Mesenteric fat pad (tissue), 1 donor: ENCODE results near the gene FAM222A. TPM values are rescaled to one million over a fixed set of nuclear protein-coding genes. Genes with fewer than 3 reads are reported as not detected.

Experiments
- DNase-seq: peaks from one replicate; pipeline ENCODE4 v3.0.0-alpha.2; 2020; ENCODE audit warnings: low spot score
- total RNA-seq: library from RNA; stranded (reverse); fragmentation: NEBNext Ultra II Directional; extraction: Animal tissue kit (Norgen Biotek cat#: 25700); gene quantifications from one replicate; pipeline ENCODE4 v1.2.1, GENCODE V29; 2021
- donor health status: DM: yes; HTN: yes; CAD: no.

Gene FAM222A
- total RNA-seq, 1 donor from 2014 or later = 2.7 TPM

DNA sequence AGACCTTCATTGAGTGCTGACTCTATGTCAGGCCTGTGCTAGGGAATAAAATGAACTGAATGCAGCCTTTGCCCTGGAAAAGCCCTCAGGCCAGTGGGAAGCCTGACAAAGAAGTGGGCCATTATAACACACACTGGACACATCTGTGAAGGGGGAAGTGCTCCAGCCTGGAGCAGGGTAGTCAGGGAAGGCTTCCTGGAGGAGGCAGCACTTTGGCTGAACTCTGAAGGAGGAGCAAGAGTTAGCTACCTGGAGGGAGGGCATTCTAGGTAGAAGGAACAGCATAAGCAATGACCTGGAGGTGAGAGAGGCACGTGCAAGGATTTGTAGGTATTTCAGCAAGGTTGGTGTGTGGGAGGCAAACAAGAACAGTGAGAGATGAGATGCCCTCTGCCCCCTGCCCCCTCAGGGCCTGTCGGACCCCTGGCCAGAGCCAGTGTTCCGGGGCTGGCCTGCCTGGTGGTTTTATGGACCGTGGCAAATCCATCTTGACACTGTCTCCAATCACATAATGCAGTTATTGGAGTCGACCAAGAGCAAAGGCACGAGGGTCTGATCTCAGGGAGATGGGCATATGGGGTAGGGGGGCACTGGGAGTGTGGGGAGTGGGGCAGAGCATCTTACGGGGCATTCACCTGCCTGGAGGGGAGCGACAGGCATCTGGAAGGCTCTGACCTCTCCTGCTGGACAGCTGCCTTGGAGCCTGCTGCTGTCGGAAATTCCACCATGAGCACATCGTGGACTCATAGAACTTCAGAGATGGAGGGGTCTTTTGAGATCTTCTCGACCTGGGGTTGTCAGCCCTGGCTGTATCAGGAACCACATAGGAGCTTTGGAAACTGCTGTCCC, 2.7 kb upstream of the FAM222A start:
- DNase-seq = no peak

DNA sequence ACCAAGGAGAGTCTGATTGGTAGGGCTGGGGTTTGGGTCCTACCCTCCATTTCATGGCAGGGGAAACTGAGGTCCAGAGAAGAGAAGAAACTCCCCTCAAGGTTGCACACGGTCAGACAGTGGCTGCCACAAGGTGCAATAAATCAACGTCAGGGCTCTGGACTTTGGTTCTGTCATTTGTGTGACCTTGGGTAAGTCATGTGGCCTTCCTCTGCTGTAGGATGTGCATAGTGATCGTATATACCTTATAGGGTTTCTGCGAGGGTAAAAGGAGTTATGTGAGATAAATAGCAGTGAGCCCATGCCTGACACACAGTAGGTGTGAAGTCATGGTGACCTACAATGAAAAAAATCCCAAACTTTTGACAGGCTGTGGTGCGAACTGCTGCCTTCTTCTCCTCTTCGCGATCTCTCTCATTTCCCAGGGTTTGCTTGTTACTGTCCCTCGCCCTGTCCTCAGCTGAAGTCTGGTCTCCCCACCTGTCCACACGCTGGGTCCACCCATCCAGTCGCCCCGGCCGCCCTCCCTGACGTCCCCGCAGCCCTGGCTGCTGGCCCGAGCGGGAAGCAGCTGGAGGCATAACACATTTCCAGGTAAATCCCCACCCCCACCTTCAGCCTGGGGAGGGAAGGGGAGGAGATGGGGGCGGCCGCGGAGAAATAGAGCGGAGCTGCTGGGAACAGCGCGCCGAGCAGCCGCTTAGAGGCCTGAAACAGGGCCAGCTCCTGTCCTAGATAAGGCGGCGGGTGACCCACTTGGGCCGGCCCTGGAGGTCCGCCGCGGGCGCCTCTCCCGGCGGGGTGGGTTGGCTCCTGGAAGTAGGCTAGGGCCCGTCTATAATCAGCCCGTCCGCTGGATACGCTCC, 1.8 kb upstream of the FAM222A start:
- no peak for DNase-seq

DNA sequence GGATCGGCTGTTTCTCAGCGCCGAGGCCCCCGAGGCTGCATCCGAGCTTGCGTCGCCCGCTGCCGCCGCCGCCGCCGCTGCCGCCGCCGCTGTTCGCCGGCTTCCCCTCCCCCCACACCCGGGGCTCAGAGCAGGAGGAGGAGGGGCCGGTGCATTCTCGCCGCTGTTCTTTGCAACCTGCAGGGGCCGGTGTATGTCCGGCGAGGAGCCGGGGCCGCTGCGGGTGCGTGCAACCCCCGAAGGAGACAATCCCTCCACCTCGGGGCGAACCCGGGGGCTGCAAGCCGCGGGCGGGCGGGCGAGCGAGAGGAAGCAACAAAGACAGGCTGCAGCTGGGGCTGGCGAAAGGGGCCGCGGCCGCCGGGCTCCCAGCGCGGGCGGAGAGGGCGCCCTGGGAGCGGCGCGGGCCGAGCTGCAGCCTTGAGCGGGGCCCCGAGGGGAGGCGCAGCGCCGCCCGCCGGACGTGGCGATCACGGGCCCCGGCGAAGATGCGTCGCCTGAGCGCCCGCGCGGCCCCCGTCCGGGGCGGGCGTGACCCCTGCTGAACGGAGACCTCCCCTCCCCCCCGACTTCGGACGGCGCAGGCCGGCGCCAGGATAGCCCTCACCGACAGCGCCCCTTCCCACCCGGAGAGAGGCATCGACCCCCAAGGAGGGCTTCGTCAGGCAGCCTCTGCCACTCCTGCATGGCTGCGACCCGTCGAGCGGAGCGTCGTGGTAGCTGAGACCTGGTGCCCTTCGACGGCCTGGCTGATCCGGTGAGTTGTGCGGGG, 702 bp downstream of the FAM222A start:
- DNase-seq = no peak

DNA sequence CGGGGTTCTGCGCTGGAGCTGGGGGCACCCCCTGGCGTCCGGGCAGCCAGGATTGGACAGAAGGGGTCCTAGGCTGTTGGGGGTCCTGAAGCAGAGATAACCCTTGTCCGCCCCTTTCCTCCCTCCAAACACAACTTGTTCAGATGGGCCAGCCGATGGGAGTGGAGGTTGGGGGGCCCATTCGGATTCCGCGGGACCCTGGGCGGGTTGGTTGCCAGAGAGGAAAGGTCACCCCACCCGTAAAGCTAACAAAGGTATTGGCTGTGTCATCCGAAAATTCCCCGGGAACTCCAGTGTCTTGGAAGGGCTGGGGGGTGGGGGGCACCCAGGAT, 1.3 kb downstream of the FAM222A start:
- no peak for DNase-seq

DNA sequence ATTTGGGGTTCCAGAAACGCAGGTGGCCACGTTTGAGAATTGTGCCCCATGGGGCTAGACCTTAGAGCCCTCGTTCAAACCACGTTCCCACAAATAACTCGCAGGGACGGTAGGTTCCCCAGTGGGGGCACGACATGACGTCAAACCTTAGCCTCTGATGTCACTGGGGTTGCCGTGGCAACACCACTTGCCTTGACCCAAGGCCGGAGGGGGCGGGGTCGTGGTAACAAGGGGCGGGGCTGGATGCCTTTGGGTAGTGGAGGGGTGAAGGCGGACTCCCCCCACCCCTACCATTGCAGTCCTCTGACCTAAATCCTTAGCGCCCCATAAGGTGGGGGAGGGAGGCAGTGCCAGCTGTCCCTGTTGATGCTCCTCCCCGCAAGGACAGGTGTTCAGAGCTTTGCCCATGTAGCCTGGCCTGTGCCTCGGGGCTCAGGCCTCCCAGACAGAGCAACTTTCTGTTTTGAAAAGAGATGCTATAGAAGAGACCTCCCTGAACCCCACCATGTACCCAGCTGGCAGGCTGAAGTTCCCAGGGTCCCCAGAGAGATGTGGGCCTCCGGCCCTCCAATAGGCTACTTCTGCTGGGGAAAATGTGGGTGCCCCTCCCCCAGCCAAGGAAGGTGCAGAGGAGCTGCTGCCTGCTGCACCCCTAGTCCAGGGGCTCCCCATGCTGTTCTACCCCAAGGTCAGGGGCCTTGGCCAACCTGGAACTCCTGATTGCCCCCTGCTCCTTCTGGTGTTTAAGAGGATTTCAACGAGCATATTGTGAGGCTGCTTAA, 1.9 kb downstream of the FAM222A start:
- no peak for DNase-seq

DNA sequence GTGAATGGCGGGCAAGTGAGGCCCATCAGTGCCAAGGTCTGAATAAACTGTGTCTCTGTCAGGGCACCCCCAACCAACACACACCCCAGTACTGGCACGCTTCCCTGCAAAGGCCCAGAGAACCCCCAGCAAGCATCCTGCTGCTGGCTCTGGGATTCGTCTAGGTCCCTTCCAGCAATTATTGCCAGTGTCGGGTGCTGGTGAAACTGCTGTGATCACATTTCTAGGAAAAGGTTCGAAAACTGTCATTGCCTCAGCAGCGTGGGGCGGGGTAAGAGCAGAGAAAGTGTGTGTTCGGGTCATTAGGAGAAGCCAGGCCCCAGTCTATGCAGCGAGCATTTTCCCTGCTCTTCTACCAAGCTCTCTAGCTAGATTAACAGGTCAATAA, 2.5 kb downstream of the FAM222A start:
- DNase-seq = no peak

DNA sequence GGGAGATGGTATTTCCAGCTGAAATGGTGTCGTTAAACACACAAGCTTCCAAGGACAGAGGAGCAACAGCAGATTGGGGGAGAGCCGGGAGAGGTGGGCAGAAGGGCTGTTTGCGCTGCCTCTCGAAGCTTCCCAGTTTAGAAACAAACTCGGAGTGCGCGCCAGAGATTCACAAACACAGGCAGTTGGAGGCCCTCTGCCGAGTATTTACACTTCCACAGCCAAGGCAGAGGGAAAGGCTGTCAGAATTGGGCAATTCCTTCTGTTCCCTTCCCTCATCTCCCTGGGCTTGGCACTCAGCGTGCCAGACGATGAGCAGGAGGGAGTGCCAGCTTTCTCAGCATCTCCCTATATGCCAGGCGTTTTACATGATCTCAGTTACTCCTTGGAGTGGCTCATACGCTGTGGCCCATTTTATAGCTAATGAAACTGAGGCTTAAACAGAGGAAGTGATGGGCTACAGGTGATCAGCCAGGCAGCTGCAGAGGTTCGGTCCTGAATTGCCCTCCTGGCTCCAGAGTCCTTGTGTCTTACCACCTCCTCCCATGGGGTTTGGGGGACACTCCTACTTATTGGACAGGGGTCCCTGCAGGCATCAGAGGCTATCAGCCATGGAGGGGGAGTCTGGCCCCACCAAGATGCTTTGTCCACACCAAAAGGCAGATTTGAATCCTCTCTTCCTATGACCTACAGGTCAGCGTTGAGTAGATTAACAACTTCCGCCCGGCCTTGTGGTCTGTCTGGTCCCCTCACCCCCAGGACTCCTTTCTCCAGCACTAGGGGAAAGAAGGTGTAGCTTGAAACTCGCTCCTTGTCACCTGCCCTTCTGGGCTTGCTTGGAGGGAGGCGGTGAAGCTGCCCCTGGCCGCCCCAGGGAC, 3.1 kb downstream of the FAM222A start:
- no peak for DNase-seq

DNA sequence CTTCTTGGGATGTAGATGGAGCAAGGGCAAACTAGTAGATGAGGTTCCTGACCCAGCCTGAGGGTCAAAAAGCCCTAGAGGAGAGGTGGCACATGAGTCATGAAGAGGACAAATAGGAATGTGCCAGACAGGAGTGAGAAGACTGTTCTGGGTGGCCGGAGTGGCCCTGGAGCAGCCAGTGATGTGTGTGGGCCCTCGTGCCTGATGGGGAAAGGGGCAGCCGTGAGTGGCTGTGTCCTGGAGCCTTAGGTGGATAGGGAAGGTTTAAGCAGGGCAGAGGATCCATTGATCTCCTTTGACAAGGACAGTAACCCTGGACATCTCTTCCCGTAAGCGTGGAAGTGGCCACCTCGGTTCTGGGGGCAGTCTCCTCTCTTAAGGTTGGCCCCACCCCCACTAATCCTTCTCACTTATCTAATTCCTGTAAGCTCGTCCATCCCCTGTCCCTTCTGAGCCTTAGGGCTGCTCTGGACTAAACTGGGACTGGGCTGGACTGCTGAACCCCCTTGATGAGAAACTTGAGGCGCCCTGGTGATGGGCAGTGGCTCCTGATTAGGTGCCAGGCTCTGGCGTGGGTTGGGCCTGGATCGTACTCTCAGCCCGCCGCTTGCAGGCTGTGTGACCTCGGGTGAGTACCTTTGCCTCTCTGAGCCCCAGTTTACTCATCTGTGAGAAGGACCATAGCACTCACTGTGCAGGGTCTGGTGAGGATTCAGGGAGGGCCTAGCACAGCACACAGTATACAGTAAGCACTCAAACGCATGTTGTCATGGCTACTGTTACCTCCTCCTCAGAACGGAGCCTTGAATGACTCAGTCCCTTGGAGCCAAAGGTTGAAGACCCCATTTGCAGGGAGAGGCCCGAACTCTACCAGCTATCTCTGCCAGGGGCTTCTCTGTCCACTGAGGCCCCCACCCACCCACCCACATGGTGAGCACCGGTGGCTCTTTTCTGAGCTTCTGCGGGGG, 4.0 kb downstream of the FAM222A start:
- no peak for DNase-seq

DNA sequence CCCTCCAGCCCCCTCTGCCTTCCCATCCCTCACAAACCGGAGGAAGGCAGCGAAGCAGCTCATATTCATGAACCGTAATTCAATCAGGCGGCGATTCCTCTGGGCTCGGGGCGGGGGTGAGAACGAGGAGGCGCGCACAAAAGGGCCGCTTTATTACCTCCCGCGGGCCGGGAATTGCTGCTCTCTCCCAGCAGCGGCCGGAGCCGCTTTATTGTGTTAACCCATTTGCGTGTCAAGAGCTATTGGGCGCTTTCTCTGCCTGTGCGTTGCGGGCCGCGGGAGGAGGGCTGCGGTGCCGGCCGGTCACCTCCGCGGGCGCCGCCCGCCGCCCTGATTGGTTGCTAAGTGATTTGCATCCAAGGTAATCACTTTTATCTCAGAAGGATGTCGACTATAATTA, 4.8 kb downstream of the FAM222A start:
- no peak for DNase-seq

DNA sequence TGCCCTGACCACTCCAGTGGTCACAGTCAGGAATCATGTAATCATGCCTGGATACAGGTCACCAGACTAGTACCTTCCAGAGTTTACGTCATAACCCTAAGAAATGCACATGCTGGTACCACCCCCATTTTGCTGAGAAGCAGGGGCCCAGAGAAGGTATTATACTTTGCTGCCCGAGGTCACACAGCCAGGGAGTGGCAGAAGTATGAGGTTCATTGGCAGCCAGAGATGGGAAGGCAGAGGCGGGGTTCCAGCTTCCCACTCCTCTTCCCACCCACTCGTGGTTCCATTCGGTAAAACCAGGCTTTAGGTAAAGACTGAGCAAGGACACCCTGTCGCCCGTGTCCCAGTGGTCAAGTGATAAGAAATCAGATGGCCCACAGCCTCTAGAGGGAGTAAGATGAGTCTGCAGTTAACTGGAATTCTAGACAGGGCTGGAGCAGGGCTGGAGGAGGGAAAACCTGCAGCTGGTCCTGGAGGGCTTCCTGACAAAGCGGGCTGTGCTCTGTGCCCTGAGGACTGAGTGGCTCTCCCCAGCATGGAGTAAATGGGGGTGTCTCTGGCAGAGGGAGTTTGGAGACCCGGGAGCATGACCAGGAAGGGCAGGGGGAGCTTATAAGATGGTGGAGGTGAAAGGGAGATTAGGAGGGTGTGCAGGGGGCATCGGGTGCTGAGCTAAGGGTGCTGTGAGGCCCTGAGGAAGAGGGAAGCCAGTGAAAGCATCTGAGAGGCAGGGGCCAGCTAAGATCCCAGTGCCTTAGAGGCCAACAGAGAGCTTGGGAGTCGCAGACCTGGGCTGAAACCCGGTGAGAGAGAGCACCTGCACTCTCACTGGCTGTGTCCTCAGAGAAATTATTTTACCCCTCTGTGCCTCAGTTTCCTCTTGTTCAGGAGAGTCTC, 5.7 kb downstream of the FAM222A start:
- no peak for DNase-seq

DNA sequence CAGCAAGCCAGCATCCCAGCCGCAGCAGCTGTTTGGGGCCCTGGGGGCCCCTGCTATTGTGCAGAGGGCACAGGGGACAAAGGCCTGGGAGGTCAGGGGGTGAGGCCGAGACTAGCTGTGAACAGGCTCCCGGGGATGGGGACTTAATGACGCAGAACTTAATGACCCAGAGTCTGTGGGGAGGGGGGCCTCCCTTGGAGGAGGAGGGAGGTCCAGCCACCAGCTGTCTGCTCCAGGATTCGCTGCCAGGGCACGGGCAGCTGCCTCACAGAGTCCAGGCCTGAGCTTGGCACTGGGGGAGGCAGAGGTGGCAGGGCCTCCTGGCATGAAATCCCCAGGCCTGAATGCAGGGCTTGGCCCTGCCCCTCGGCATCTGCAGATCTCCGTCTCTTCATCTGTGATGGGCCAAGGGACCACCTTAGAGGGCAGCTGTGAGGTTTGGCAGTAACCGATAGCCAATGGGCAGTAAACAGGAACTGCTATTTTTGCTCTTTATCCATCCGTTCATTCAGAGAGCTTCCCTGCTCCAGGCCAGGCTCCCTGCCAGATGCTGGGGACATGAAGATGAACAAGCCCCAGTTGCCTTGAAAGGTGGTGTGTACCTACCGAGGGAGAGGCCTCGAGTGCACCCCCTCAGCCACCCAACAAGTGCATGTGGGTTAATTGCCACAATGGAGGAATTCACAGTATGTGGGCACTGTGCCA, 6.7 kb downstream of the FAM222A start:
- no peak for DNase-seq

DNA sequence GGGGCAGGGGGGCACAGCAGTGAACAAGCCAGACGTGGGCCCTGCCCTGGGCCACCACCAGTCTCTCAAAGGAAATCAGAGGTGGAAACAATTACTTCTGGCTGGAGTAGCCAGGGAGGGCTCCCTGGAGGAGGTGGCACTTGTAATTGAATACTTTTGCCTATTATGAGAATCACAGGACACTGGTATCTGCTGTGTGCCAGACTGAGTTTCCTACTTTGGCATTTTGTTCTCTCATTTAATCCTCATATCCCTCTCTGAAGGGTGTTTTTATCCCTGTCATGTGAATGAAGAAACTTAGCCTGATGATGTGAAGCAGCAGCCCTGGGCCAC, 7.2 kb downstream of the FAM222A start:
- no peak for DNase-seq

DNA sequence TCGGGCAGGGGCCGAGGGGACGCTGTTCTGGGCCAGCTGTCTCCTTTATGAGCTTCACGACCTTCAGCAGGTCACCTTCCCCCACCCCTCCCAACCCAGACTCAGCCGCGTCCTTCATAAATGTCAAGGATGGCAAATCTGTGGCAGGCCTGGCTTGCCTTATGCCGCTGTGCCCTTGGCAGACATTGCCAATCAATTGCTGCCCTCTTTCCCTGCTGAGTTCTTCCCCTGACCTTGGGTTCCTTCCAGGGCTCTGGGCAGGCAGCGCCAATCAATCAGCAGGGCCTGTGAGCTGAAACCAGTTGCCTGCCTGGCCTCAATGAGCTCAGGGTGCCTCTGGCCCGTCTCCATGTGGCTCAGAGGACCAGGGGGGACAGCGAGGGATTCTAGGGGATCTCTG, 7.7 kb downstream of the FAM222A start:
- DNase-seq = no peak

DNA sequence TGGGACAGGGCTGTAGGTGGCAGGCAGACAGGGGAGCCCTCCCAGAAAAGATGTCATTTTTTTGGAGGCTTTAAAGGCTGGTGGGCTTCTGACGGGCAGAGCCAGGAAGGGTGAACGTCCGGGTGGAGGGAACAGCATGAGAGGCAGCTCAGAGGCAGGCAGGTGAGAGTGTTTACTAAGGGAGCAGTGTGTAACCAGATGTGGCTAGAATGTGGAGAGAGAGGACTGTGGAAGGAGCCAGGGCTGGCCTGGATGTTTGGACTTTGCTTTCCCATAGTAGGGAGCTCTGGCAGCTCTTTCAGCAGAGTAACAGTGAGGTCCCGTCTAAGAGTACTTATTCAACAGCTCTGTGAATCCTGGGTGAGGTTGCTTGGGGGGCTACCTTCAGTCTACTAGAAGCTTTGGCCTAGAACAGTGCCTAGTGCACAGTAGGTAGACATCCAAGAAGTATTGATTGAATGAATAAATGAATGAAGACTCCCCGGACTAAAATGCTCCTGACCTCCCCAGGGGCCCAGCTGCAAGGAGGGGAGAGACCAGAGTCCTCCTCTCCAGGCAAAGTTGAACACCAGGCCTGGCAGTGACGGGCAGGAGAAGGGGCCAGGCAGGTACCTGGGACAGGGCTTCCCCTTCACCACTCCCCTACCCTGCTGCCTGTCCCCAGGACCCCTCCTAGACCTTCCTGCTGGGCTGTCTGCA, 8.5 kb downstream of the FAM222A start:
- DNase-seq = no peak

DNA sequence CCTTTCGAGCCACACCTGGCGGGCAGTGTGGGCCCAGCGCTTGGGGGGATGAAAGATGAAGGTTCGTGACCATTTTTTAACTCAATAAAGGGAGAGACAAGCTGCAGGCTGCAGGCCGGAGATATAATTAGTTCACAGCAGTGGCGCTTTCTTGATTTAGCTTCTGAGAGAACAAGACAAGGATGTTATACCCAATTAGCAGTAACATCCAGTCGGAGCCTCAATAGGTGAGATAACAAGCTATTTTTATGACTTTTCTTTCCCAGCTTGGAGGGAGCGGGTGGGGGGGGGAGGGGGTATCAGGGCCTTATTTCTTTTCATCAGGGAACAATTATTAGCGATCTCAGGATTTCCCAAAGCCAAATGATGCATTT, 9.1 kb downstream of the FAM222A start:
- no peak for DNase-seq

DNA sequence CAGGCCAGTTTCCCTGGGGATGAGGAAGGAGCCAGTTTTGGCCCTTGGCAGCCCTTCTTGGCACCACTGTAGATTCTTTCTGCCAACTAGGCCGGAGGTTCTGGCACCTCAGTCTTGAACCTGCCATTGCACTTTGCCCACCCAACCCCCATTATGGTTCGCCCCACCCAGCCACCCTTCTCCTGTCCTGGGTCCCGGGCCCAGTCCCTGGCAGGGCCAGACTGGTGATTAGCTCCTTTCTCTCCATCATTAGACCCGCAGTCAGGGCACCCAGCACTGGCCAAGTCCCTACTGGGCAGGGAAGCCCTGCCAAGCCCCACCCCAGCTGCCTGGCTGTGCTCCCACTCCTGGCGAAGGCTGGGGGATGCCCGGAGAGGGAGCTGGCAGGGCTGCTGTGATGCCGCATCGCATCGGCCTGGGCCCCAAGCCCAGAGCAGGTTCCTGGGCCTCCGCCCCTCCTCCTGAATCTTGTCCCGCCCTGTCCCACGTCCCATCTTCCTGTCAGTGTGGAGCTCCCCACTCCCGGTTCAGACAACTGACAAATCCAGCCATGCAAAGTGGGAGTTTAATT, 9.8 kb downstream of the FAM222A start:
- DNase-seq = no peak
